C4-2B (cell line): Measurements from ENCODE around the gene PARP1.

Experiments used
- CTCF ChIP-seq: fragments of 450-650 bp; conservative IDR thresholded peaks from 2 replicates; pipeline ENCODE4 v1.5.1; 2017; ENCODE audit warnings: mild to moderate bottlenecking
- ZFX ChIP-seq: fragments of 450-650 bp; IDR thresholded peaks from 2 replicates; pipeline ENCODE4 v1.6.1; 2017

- TF ChIP-seq CTCF (no peak), ZFX (no peak)
These were observed 89.4 kb downstream of the PARP1 start for GRCh38 chr1:226318471-226318870.
